Skeletal muscle satellite cell (primary cell): Measurements from ENCODE around the gene IFT20.
"Not testable (repeated sequence)": the region's sequence is repeated elsewhere in the genome, so short reads cannot be mapped to it uniquely, and the experiment has no call there.

Experiments used
- H3K27me3 ChIP-seq: 2 replicates; pipeline ENCODE4 v1.7.0; 2013; ENCODE audit warnings: low read length; ENCODE audit not compliant: control insufficient read depth, insufficient read depth
- H3K36me3 ChIP-seq: 2 replicates; pipeline ENCODE4 v1.7.0; 2013; ENCODE audit warnings: mild to moderate bottlenecking, control low read depth, low read length; ENCODE audit not compliant: insufficient read depth
- H3K4me1 ChIP-seq: 2 replicates; pipeline ENCODE4 v1.7.0; 2013; ENCODE audit warnings: low read length; ENCODE audit not compliant: control insufficient read depth, insufficient read depth
- H3K4me2 ChIP-seq: 2 replicates; pipeline ENCODE4 v1.7.0; 2013; ENCODE audit warnings: mild to moderate bottlenecking, low read length
- H3K4me3 ChIP-seq: 2 replicates; pipeline ENCODE4 v1.7.0; 2013; ENCODE audit warnings: low read length
- H3K9ac ChIP-seq: 2 replicates; pipeline ENCODE4 v1.7.0; 2013; ENCODE audit warnings: mild to moderate bottlenecking, low read depth, low read length, moderate library complexity
- H3K9me3 ChIP-seq: replicated peaks from 2 replicates; pipeline ENCODE4 v1.7.0; 2013; ENCODE audit warnings: mild to moderate bottlenecking, control low read depth, low read length

IFT20 gene

GRCh38 chr17:28317966-28318758 is 17.1 kb downstream of the IFT20 start:
- Histone ChIP-seq H3K9ac (peak overlapping the region; percentile 33), H3K36me3 (no peaks in the 10 kb centered on the region)

DNA sequence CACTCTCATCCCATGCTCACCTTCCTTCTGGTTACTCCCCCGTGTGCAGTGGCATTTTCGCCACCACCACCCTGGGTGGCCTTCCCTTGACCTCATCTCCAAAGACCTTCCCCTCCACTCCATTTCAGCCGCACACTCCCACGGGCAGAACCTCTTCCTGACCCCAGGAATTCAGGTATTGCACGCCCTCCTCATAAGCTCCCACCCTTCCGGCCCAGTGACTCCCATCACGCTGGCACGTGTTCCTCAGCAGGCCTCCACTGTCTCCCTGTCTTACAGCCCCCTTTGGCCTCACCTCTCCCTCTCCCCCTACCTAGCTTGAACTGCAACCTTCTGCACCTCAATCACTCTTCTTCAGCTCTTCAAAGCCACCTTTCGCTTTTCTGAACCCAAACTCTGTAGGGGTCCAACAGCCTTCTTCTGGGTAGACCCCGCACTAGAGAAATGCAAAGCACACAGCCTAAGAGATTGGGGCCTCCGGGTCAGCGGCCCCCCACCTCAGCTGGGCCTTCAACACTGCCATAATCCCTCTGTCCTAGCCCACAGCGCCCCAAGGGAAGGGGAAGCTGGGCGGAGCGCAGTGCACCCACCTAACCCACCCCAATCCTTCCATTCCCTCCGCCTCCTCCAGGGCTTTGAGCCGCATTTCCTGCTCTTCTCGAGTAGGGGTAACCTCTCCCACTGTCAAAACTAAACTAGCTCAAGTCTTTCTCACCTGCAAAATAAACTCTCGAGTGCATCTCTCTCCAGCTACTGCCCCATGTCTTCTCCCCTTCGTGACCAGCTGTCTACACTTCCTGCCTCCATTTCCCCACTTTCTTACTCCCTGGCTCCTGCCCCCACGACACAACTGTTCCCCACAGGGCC is 17.9 kb downstream of the IFT20 start:
- Histone ChIP-seq H3K9ac (no peak overlapping the region), H3K36me3 (no peaks in the 10 kb centered on the region), H3K4me2 (no peak overlapping the region), H3K4me1 (peaks cover 21% of the 10 kb centered on the region), H3K27me3 (peaks cover 16% of the 10 kb centered on the region), H3K9me3 (no peaks in the 10 kb centered on the region), H3K4me3 (no peak overlapping the region)

More at GRCh38 chr17:28317966-28318758, 17.1 kb downstream of the IFT20 start:
- Histone ChIP-seq H3K4me2 (peak overlapping the region; percentile 94), H3K4me3 (peak overlapping the region; percentile 80), H3K9me3 (no peaks in the 10 kb centered on the region), H3K4me1 (peaks cover 21% of the 10 kb centered on the region), H3K27me3 (peaks cover 8% of the 10 kb centered on the region)

- Histone ChIP-seq H3K4me1 (peaks cover 21% of the 10 kb centered on the region), H3K27me3 (peaks cover 19% of the 10 kb centered on the region), H3K9me3 (no peaks in the 10 kb centered on the region), H3K4me3 (no peak overlapping the region), H3K4me2 (no peak overlapping the region), H3K9ac (no peak overlapping the region), H3K36me3 (no peaks in the 10 kb centered on the region)
Measured at GRCh38 chr17:28315846-28316705, 19.2 kb downstream of the IFT20 start.

- H3K4me3 ChIP-seq, result no peak overlapping the region
- no peaks in the 10 kb centered on the region for H3K9me3 ChIP-seq
Measured at GRCh38 chr17:28313841-28314240, 21.4 kb downstream of the IFT20 start.

DNA sequence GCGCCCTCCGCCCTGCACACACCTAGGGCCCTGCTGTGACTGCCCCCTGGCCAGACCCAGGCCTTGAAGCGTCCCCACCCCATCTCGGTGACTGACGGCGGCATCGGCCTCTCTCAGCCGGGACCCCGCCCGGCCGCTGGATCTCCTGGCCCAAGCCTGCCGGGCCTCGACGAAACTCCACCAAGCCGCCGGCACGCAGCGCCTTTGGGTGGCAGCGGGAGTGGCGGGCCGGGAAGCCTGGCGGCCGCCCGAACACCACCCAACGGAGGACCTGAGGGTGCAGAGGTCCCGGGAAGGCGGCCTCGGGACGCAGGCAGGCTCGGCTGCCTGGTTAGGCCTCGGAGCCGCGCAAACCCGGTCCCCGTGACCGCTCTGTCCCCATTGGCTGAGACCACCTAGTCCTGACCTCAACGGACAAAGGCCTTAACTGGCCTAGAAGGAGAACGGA is 28.3 kb downstream of the IFT20 start:
- Histone ChIP-seq H3K9ac (no peak overlapping the region), H3K4me2 (no peak overlapping the region), H3K9me3 (no peaks in the 10 kb centered on the region), H3K4me1 (no peaks in the 10 kb centered on the region), H3K36me3 (no peaks in the 10 kb centered on the region), H3K4me3 (no peak overlapping the region), H3K27me3 (peaks cover 59% of the 10 kb centered on the region)

More at GRCh38 chr17:28313841-28314240, 21.4 kb downstream of the IFT20 start:
- Histone ChIP-seq H3K36me3 (no peaks in the 10 kb centered on the region), H3K9ac (no peak overlapping the region), H3K4me2 (no peak overlapping the region), H3K4me1 (peaks cover 9% of the 10 kb centered on the region), H3K27me3 (peaks cover 25% of the 10 kb centered on the region)

DNA sequence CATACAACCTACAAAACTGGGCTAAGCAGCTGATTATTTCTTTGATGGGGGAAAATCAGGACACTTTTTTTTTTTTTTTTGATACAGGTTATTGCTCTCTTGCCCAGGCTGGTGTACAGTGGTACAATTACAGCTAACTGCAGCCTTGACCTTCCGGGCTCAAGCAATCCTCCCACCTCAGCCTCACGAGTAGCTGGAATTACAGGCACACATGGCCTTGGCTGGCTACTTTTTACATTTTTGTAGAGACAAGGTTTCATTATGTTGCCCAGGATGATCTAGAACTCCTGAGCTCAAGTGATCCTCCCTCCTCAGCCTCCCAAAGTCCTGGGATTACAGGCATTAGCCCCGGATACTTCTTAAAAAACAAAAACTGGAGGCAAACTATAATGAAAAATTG is 36.8 kb downstream of the IFT20 start:
- H3K4me2 ChIP-seq, result no peak overlapping the region
- H3K36me3 ChIP-seq, result no peaks in the 10 kb centered on the region
- H3K4me3 ChIP-seq, result no peak overlapping the region
- no peaks in the 10 kb centered on the region for H3K9me3 ChIP-seq
- no peak overlapping the region for H3K9ac ChIP-seq
- H3K4me1 ChIP-seq, result no peaks in the 10 kb centered on the region
- peaks cover 33% of the 10 kb centered on the region for H3K27me3 ChIP-seq

- H3K9ac ChIP-seq, result no peak overlapping the region
- no peaks in the 10 kb centered on the region for H3K36me3 ChIP-seq
- peaks cover 46% of the 10 kb centered on the region for H3K27me3 ChIP-seq
Measured at GRCh38 chr17:28295677-28296578, 39.3 kb downstream of the IFT20 start.

DNA sequence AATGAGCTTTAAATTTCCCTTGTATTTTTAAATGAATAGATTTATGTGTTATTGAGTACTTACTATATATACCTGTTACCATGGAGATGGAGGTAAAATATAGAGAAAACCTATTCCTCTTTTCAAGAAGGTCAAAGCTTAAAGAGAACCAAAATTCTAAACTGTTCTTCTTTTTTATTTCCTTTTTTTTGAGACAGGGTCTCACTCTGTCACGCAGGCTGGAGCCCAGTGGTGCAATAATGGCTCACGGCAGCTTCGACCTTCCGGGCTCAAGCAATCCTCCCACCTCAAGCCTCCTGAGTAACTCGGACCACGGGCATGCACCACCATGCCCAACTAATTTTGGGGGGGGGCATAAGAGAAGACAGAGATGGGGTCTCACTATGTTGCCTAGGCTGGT is 41.3 kb downstream of the IFT20 start:
- H3K27me3 ChIP-seq, result peaks cover 56% of the 10 kb centered on the region
- no peak overlapping the region for H3K4me2 ChIP-seq
- no peak overlapping the region for H3K4me3 ChIP-seq
- H3K4me1 ChIP-seq, result no peaks in the 10 kb centered on the region
- H3K36me3 ChIP-seq, result no peaks in the 10 kb centered on the region
- H3K9me3 ChIP-seq, result no peaks in the 10 kb centered on the region
- H3K9ac ChIP-seq, result no peak overlapping the region

More at GRCh38 chr17:28295677-28296578, 39.3 kb downstream of the IFT20 start:
- no peaks in the 10 kb centered on the region for H3K9me3 ChIP-seq
- H3K4me2 ChIP-seq, result no peak overlapping the region
- no peaks in the 10 kb centered on the region for H3K4me1 ChIP-seq
- no peak overlapping the region for H3K4me3 ChIP-seq

DNA sequence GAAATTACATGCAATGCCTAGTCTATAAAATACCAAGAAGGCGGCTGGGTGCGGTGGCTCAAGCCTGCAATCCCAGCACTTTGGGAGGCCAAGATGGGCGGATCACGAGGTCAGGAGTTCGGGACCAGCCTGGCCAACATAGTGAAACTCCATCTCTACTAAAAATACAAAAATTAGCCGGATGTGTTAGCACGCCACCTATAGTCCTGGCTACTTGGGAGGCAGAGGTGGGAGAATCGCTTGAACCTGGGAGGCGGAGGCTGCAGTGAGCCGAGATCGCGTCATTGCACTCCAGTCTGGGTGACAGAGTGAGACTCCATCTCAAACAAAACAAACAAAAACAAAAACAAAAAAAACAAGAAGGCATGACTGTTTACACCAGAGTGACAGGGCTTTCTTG is 42.4 kb downstream of the IFT20 start:
- H3K4me3 ChIP-seq, H3K9me3 ChIP-seq, H3K36me3 ChIP-seq, H3K9ac ChIP-seq, H3K4me2 ChIP-seq, H3K4me1 ChIP-seq: not testable (repeated sequence)
- H3K27me3 ChIP-seq, result peaks cover 56% of the 10 kb centered on the region

- Histone ChIP-seq H3K4me3 (no peak overlapping the region), H3K27me3 (peaks cover 55% of the 10 kb centered on the region), H3K36me3 (no peaks in the 10 kb centered on the region), H3K9me3 (no peaks in the 10 kb centered on the region), H3K9ac (no peak overlapping the region), H3K4me2 (no peak overlapping the region), H3K4me1 (no peaks in the 10 kb centered on the region)
Measured at GRCh38 chr17:28291780-28292330, 43.4 kb downstream of the IFT20 start.
